ENCODE data around the gene KRT2. TPM values are rescaled to one million over a fixed set of nuclear protein-coding genes. Genes with fewer than 3 reads are reported as not detected.

The KRT2 gene
- total RNA-seq, 1 donor from 2014 or later, result not detected

DNA sequence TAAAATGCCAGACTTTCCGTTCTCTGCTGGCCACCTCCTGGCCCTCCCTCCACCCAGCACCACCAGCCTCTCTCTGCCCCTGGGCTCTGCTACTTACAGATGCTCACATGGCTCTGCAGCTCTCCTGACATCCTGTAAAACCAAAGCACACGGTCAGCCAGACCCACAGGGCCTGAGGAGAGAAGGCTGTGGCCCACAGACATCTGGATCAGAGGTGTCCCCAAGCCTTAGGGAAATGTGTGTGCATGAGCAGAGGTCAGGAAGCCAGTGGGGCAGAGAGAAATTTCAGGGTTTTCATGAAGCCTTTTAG, 39.8 kb upstream of the KRT2 start:
- H3K4me3 Mint-ChIP-seq, result peak overlapping the region; percentile 63

DNA sequence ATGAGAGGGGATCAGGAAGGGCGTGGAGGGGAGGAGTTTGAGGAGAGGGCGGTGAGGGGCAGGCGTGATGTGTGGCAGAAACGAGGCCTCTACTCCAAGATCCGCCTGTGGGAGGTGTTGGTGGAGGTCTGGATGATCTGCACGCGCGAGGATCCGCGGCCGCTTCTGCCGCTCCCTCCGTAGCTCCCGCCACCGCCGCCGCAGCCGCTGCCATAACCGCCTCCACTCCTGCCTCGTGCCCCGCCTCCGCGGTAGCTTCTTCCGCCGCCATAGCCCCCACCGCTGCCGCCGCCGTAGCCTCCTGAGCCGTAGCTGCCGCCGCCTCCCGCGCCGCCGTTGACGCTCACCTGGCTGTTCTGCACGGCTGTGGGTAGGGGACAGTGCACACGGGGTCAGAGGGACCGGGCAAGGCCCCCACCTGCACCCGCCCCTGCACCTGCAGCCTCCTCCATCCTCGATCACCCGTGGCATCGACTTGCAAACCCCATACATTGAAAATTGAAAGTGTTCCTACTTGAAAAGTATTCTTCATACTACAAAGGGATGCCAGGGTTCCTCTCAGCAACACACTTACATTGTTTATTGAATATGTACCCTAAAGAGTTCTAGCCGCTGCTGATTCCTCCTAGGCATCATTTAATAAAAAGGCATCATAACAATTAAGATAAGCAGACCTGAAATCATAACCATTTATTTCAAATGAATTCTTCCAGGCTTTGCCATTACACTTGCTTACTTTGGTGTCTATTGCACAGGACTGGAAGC, 39.2 kb upstream of the KRT2 start:
- Mint-ChIP-seq H3K4me1 (peaks cover 8% of the 10 kb centered on the region), H3K9me3 (no peaks in the 10 kb centered on the region), H3K27ac (no peak overlapping the region), H3K4me3 (peak overlapping the region; percentile 63), H3K36me3 (no peaks in the 10 kb centered on the region), H3K27me3 (ENCODE audit: low read depth) (peaks cover 94% of the 10 kb centered on the region)
- DNase-seq (ENCODE audit: low spot score in 2 of 2, unreplicated experiment in 2 of 2), result peak; percentile 36 to 51
- TF ChIP-seq, protein P1, sequence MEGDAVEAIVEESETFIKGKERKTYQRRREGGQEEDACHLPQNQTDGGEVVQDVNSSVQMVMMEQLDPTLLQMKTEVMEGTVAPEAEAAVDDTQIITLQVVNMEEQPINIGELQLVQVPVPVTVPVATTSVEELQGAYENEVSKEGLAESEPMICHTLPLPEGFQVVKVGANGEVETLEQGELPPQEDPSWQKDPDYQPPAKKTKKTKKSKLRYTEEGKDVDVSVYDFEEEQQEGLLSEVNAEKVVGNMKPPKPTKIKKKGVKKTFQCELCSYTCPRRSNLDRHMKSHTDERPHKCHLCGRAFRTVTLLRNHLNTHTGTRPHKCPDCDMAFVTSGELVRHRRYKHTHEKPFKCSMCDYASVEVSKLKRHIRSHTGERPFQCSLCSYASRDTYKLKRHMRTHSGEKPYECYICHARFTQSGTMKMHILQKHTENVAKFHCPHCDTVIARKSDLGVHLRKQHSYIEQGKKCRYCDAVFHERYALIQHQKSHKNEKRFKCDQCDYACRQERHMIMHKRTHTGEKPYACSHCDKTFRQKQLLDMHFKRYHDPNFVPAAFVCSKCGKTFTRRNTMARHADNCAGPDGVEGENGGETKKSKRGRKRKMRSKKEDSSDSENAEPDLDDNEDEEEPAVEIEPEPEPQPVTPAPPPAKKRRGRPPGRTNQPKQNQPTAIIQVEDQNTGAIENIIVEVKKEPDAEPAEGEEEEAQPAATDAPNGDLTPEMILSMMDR (IDR thresholded peaks at IDR 0.05; ENCODE audit: unreplicated experiment), result no peak

More for the DNA sequence above, 39.8 kb upstream of the KRT2 start:
- Mint-ChIP-seq H3K36me3 (no peaks in the 10 kb centered on the region), H3K27me3 (ENCODE audit: low read depth) (peaks cover 94% of the 10 kb centered on the region), H3K9me3 (no peaks in the 10 kb centered on the region), H3K4me1 (peaks cover 8% of the 10 kb centered on the region), H3K27ac (no peak overlapping the region)
- DNase-seq (ENCODE audit: low spot score in 2 of 2, unreplicated experiment in 2 of 2), result no peak
- TF ChIP-seq, protein P1 (IDR thresholded peaks at IDR 0.05; ENCODE audit: unreplicated experiment), result no peak

DNA sequence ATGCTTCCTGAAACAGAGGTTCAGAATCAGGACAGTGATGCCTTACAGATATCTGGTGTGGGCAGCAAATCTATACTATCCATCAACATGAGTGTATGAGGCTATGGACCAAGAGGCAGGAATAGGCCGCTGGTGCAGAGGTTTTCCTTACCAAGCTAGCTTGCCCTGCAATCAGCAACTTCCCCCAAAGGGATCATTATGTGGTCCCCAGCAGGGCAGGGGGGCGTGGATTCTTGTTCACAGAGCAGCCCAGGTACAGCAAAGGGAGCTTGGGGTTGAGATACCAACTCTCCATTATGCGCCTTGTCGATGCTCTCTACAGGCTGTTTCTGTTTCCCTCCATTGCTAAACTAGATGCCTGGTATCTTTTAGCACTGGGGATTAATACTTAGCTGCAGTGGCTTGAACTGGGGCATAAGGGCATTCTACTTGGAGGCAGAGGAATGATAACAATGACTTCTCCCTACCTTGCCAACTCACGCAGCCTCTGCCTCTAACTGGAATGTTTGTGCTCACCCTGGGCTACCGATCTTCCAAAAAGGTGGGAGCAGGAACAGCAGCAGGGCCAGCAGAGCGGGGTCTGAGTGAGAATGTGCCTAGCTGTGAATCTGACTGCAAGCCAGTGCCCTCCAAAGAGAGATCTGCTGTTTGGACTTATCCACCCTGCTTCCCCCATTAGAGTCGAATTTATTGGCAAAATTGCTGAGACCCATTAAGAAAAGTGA, 38.5 kb upstream of the KRT2 start:
- Mint-ChIP-seq H3K9me3 (no peaks in the 10 kb centered on the region), H3K4me1 (peaks cover 8% of the 10 kb centered on the region), H3K27ac (no peak overlapping the region), H3K4me3 (peak overlapping the region; percentile 63), H3K27me3 (ENCODE audit: low read depth) (peaks cover 94% of the 10 kb centered on the region), H3K36me3 (no peaks in the 10 kb centered on the region)
- DNase-seq (ENCODE audit: low spot score in 2 of 2, unreplicated experiment in 2 of 2), result no peak
- TF ChIP-seq, protein P1 (IDR thresholded peaks at IDR 0.05; ENCODE audit: unreplicated experiment), result no peak

DNA sequence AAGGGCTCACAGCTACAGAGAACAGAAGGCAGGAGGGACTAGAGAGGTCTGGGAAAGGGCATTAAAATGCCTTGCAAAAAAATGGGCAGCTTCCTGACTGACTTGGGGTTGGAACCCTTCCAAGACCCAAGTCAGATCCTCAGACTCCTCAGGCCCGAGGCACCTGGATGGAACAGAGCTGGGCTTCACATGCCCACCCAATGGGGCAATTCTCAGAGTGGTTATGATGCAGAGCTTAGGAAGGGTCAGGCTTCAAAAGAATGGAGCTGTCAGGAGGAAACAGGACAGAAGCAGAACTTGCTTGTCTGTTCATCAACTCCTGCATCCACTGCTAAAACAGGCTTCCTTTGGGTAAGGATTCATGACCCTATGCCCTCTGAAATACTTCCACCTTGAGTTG, 37.9 kb upstream of the KRT2 start:
- Mint-ChIP-seq H3K27ac (no peak overlapping the region), H3K4me3 (peak overlapping the region; percentile 12), H3K36me3 (no peaks in the 10 kb centered on the region), H3K9me3 (no peaks in the 10 kb centered on the region), H3K27me3 (ENCODE audit: low read depth) (peaks cover 94% of the 10 kb centered on the region), H3K4me1 (peaks cover 8% of the 10 kb centered on the region)
- TF ChIP-seq, protein P1 (IDR thresholded peaks at IDR 0.05; ENCODE audit: unreplicated experiment), result no peak
- no peak for DNase-seq (ENCODE audit: low spot score in 2 of 2, unreplicated experiment in 2 of 2)

DNA sequence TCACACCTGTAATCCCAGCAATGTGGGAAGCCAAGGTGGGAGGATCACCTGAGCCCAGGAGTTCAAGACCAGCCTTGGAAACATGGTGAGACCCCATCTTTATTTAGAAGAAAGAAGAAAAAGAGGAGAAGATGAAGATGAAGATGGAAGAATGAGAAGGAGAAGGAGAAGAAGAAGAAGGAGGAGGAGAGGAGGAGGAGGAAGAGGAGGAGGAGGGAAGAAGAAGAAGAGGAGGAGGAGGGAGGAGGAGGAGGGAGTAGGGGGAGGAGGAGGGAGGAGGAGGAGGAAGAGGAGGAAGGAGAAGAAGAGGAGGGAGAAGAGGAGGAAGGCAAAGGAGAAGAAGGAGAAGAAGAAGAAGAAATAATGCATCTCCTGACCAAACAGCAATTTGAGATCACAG, 37.2 kb upstream of the KRT2 start:
- Mint-ChIP-seq H3K27me3 (ENCODE audit: low read depth) (peaks cover 95% of the 10 kb centered on the region), H3K4me3 (no peak overlapping the region), H3K9me3 (no peaks in the 10 kb centered on the region), H3K27ac (no peak overlapping the region), H3K36me3 (no peaks in the 10 kb centered on the region), H3K4me1 (peaks cover 8% of the 10 kb centered on the region)
- TF ChIP-seq, protein P1 (IDR thresholded peaks at IDR 0.05; ENCODE audit: unreplicated experiment), result no peak
- no peak for DNase-seq (ENCODE audit: low spot score in 2 of 2, unreplicated experiment in 2 of 2)
